HG03060 (cell line): ENCODE measurements around the gene MYH16.
"Not testable (repeated sequence)": the region's sequence is repeated elsewhere in the genome, so short reads cannot be mapped to it uniquely, and the experiment has no call there.

Source experiments
- ATAC-seq: cut with Tn5 transposase; IDR thresholded peaks from one replicate; pipeline ENCODE4 v1.9.1; 2021; ENCODE audit warnings: low read depth, moderate number of reproducible peaks; ENCODE audit not compliant: unreplicated experiment

Gene MYH16

GRCh38 chr7:99340659-99341058 lies 68.0 kb downstream of the MYH16 start:
- ATAC-seq, result no peak

GRCh38 chr7:99344061-99344647 lies 71.5 kb downstream of the MYH16 start:
- ATAC-seq, result no peak

DNA sequence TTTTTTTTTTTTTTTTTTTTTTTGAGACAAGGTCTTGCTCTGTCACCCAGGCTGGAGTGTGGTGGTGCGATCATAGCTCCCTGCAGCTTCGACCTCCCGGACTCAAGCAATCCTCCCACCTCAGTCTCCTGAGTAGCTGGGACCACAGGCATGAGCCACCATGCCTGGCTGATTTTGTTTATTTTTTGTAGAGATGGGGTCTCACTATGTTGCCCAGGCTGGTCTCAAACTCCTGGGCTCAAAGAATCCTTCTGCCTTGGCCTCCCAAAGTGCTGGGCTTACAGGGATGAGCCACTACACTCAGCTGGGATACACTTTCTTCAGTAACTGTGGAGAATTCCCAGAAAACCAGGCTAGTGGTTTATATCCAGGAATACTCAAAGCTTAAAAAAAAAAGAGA lies 78.0 kb downstream of the MYH16 start:
- ATAC-seq, result not testable (repeated sequence)

DNA sequence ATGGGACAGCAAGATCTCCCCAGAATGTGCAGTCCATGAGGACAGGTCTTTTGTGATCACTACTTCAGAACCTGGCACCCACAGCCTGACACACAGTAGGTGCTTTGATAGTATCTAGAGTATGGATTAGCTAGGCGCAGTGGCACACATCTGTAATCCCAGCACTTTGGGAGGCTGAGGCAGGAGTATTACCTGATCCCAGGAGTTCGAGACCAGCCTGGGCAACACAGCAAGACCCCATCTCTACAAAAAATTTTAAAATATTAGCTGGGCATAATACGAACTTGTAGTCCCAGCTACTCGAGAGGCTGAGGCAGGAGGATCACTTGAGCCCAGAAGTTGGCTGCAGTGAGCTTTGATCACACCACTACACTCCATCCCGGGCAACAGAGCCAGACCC lies 79.6 kb downstream of the MYH16 start:
- ATAC-seq, result no peak

DNA sequence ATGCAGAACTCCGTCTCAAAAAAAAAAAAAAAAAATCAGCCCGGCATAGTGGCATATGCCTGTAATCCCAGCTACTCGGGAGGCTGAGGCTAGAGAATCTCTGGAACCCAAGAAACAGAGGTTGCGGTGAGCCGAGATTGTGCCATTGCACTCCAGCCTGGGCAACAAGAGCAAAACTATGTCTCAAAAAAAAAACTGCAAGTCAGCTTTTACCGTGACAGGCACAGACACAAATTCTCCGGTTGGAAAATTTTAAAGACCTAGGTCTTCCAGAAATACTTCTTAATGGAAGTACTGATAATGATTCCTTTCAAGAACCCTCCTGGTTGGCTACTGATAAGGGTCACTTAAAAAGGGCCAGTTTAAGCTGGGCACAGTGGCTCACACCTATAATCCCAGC lies 82.5 kb downstream of the MYH16 start:
- no peak for ATAC-seq

DNA sequence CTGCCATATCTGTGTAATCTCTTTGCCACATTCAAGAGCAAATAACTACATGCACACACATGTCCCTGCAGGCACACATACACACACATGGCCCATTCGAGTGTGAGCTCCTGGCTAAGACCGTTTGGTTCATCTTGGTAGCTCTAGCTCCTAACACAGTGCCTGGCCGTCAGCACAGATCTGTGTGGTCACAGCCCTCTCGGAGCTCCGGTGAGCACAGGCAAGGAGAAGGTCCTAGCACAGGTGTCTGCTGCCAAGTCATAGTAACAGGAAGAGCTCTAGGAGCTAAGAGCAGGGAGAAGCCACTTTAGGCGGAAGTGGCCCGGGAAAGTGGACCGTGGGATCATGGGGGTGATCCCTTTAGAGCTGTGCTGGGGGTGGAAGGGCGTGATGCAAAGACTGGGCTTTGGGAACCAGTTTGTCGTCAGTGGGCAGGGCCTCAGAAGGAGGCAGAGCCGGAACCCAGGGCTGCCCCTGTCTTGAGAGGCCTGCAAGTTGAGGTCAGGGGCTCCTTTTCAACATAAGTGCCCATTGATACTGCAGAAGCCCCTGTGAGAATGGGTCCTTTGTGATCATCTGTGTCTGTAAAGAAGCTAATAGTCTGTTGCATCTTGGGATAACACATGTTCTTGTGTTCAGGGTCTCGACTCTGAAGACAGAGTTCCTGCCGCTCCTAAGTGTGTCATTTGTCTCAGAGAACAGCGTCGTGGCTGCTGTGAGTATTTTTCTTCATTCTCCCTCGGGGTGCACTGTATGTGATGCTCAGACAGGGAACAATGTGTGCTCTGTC lies 85.3 kb downstream of the MYH16 start:
- no peak for ATAC-seq

GRCh38 chr7:99358521-99358920 lies 85.9 kb downstream of the MYH16 start:
- ATAC-seq, result not testable (repeated sequence)

GRCh38 chr7:99359465-99360154 lies 87.0 kb downstream of the MYH16 start:
- no peak for ATAC-seq
